ENCODE data around the gene C5orf63.

- TF ChIP-seq, protein P1, sequence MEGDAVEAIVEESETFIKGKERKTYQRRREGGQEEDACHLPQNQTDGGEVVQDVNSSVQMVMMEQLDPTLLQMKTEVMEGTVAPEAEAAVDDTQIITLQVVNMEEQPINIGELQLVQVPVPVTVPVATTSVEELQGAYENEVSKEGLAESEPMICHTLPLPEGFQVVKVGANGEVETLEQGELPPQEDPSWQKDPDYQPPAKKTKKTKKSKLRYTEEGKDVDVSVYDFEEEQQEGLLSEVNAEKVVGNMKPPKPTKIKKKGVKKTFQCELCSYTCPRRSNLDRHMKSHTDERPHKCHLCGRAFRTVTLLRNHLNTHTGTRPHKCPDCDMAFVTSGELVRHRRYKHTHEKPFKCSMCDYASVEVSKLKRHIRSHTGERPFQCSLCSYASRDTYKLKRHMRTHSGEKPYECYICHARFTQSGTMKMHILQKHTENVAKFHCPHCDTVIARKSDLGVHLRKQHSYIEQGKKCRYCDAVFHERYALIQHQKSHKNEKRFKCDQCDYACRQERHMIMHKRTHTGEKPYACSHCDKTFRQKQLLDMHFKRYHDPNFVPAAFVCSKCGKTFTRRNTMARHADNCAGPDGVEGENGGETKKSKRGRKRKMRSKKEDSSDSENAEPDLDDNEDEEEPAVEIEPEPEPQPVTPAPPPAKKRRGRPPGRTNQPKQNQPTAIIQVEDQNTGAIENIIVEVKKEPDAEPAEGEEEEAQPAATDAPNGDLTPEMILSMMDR (IDR thresholded peaks at IDR 0.05), result no peak
- TF ChIP-seq ZFX (IDR thresholded peaks at IDR 0.05; ENCODE audit: borderline replicate concordance), result no peak
Observed at GRCh38 chr5:127083711-127084110, 10.4 kb upstream of the C5orf63 start.

All from 22Rv1 (cell line).